ENCODE measurements around the gene SOX21.
A peak's percentile ranks its signal among the peaks of the same experiment; 100 is the strongest.

SOX21 gene

GRCh38 chr13:94703271-94703670 lies 9.1 kb downstream of the SOX21 start:
- DNase-seq (ENCODE audit: low spot score) = peak; percentile 9
- TF ChIP-seq, protein P1, sequence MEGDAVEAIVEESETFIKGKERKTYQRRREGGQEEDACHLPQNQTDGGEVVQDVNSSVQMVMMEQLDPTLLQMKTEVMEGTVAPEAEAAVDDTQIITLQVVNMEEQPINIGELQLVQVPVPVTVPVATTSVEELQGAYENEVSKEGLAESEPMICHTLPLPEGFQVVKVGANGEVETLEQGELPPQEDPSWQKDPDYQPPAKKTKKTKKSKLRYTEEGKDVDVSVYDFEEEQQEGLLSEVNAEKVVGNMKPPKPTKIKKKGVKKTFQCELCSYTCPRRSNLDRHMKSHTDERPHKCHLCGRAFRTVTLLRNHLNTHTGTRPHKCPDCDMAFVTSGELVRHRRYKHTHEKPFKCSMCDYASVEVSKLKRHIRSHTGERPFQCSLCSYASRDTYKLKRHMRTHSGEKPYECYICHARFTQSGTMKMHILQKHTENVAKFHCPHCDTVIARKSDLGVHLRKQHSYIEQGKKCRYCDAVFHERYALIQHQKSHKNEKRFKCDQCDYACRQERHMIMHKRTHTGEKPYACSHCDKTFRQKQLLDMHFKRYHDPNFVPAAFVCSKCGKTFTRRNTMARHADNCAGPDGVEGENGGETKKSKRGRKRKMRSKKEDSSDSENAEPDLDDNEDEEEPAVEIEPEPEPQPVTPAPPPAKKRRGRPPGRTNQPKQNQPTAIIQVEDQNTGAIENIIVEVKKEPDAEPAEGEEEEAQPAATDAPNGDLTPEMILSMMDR (IDR thresholded peaks at IDR 0.05; ENCODE audit: extremely low read depth, missing control alignments) = no peak

DNA sequence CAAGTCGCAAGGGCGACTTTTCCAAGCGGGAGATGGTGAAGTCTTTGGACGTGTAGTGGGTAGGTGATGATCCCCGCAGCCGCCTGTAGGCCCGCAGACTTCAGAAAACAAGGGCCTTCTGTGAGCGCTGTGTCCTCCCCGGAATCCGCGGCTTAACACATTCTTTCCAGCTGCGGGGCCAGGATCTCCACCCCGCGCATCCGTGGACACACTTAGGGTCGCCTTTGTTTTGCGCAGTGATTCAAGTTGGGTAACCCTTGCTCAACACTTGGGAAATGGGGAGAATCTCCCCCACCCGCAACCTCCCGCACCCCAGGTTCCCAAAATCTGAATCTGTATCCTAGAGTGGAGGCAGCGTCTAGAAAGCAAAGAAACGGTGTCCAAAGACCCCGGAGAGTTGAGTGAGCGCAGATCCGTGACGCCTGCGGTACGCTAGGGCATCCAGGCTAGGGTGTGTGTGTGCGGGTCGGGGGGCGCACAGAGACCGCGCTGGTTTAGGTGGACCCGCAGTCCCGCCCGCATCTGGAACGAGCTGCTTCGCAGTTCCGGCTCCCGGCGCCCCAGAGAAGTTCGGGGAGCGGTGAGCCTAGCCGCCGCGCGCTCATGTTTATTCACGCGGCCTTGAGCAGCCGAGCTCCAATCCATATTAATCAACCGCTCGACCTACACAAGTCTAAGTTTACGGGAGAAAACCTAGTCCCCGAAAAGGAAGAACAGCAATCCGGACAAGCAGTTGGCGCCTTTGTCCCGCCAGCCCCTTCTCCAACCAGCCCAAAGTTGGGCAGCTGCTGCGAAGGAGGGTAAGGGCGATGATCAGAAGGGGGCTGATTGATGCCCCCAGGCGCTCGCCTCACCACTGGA lies 9.9 kb downstream of the SOX21 start:
- no peak for DNase-seq (ENCODE audit: low spot score)
- TF ChIP-seq, protein P1 (IDR thresholded peaks at IDR 0.05; ENCODE audit: extremely low read depth, missing control alignments) = no peak

DNA sequence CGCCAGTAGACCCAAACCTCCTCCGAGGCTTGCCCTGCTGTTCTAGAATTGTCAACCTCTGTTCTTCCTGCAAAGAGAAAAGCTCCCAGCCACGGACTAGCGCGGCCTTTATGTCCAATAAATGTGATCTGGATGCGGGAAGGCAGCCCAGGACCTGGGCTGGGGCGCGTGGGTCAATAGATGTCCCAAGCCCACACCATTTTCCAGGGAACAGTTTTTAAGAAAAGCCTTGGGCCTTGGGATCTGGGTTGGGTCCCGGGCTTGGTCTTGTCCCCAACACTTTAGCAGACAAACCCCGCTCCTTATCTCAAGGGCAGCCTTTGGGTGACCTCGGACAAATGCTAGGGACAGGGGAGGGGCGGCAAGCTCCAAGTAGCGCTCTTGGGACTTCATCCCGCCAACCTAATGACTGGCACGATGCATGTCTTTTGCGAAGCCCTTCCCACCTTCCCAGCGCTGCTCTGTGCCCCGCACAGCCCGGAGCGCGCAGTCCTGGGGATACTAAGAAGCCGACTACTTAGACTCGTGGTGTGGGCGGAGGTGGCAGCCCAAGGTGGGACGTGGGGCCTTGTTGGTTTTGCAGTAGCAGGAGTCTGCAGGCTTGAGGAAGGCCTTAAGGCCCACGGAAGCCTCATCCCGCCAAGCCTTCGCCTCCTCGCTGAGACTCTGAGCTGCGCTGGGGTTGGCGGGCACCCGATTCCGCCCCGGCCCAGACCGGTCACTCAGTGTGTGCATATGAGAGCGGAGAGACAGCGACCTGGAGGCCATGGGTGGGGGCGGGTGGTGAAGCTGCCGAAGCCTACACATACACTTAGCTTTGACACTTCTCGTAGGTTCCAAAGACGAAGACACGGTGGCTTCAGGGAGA lies 10.8 kb downstream of the SOX21 start:
- no peak for DNase-seq (ENCODE audit: low spot score)
- TF ChIP-seq, protein P1 (IDR thresholded peaks at IDR 0.05; ENCODE audit: extremely low read depth, missing control alignments) = no peak

GRCh38 chr13:94700536-94700935 lies 11.8 kb downstream of the SOX21 start:
- TF ChIP-seq, protein P1 (IDR thresholded peaks at IDR 0.05; ENCODE audit: extremely low read depth, missing control alignments) = no peak
- DNase-seq (ENCODE audit: low spot score) = no peak

- no peak for DNase-seq (ENCODE audit: low spot score)
- TF ChIP-seq, protein P1 (IDR thresholded peaks at IDR 0.05; ENCODE audit: extremely low read depth, missing control alignments) = no peak
These were observed 12.3 kb downstream of the SOX21 start for GRCh38 chr13:94700051-94700535.

GRCh38 chr13:94696171-94696570 lies 16.2 kb downstream of the SOX21 start:
- no peak for DNase-seq (ENCODE audit: low spot score)

More at GRCh38 chr13:94696171-94696570, 16.2 kb downstream of the SOX21 start:
- TF ChIP-seq, protein P1 (IDR thresholded peaks at IDR 0.05; ENCODE audit: extremely low read depth, missing control alignments) = no peak

All from GM20000 (cell line).